CD4-positive, alpha-beta T cell (primary cell): ENCODE measurements around the gene MPO. TPM values are rescaled to one million over a fixed set of nuclear protein-coding genes. Genes with fewer than 3 reads are reported as not detected.
A peak's percentile ranks its signal among the peaks of the same experiment; 100 is the strongest.

Experiments
- ATAC-seq: fragments of 200-7000 bp; cut with Tn5 transposase; one replicate; pipeline ENCODE4 v1.10.0; 2022; ENCODE audit warnings: mild to moderate bottlenecking; ENCODE audit not compliant: poor library complexity
- CTCF ChIA-PET: fragments of 350-600 bp; sonication (Branson Sonifier 250); formaldehyde crosslinking; loops from one replicate; lab custom pipeline; 2021; ENCODE audit warnings: antibody characterized with exemption, inconsistent platforms; lab: Charles Lee
- POLR2A ChIA-PET: fragments of 350-600 bp; sonication (Branson Sonifier 250); formaldehyde crosslinking; loops from one replicate; lab custom pipeline; 2021; ENCODE audit warnings: antibody characterized with exemption, inconsistent platforms; lab: Charles Lee
- DNase-seq, 14 experiments: peaks; one replicate each; pipeline ENCODE4 v3.0.0-alpha.2; 2013 to 2020; ENCODE audit warnings: mixed read lengths in 2 of 14
- H3K27ac ChIP-seq, 2 donors: one replicate each; pipeline versions ENCODE4 v1.5.1 to v1.7.0; 2013; ENCODE audit warnings: low read length in 2 of 2, low read depth in 1 of 2, mild to moderate bottlenecking in 1 of 2
- H3K27me3 ChIP-seq, 2 experiments: 1 replicate in 1 of 2; 2 replicates in 1 of 2; pipeline versions ENCODE4 v1.6.1 to v1.7.0; 2013; ENCODE audit warnings: low read length in 2 of 2, control low read depth in 1 of 2, mild to moderate bottlenecking in 1 of 2, moderate library complexity in 1 of 2; ENCODE audit not compliant: insufficient read depth in 2 of 2, control insufficient read depth in 1 of 2
- H3K36me3 ChIP-seq: one replicate; pipeline ENCODE4 v1.6.1; 2013; ENCODE audit warnings: low read length, control low read depth; ENCODE audit not compliant: insufficient read depth
- H3K4me1 ChIP-seq: one replicate; pipeline ENCODE4 v1.6.1; 2013; ENCODE audit warnings: low read length, control low read depth; ENCODE audit not compliant: insufficient read depth
- H3K4me3 ChIP-seq: one replicate; pipeline ENCODE4 v1.5.1; 2013; ENCODE audit warnings: mild to moderate bottlenecking, low read length, moderate library complexity
- H3K9me3 ChIP-seq, 2 experiments: 1 replicate in 1 of 2; 2 replicates in 1 of 2; pipeline versions ENCODE4 v1.6.1 to v1.7.0; 2013; ENCODE audit warnings: low read length in 2 of 2, mild to moderate bottlenecking in 2 of 2, control low read depth in 1 of 2, moderate library complexity in 1 of 2; ENCODE audit not compliant: control insufficient read depth in 1 of 2, insufficient read depth in 1 of 2
- H3K27ac Mint-ChIP-seq: one replicate; pipeline ENCODE4 v1.8.0; 2020; ENCODE audit warnings: mixed read lengths
- H3K27me3 Mint-ChIP-seq: one replicate; pipeline ENCODE4 v1.8.0; 2021; ENCODE audit warnings: mixed read lengths
- H3K36me3 Mint-ChIP-seq: one replicate; pipeline ENCODE4 v1.8.0; 2021; ENCODE audit warnings: low read depth, mixed read lengths
- H3K4me1 Mint-ChIP-seq: one replicate; pipeline ENCODE4 v1.8.0; 2021; ENCODE audit warnings: low read depth, mixed read lengths
- H3K4me3 Mint-ChIP-seq: one replicate; pipeline ENCODE4 v1.8.0; 2020; ENCODE audit warnings: mild to moderate bottlenecking, mixed read lengths
- H3K9me3 Mint-ChIP-seq: one replicate; pipeline ENCODE4 v1.8.0; 2020; ENCODE audit warnings: mixed read lengths
- CTCF ChIP-seq: fragments of 200-600 bp; IDR thresholded peaks from one replicate; pipeline ENCODE4 v1.8.0; 2022; ENCODE audit warnings: antibody characterized with exemption, mild to moderate bottlenecking
- intact Hi-C, 2 experiments: fragments of 100-400 bp; cut with DNase I in 1 of 2; cut with micrococcal nuclease in 1 of 2; formaldehyde crosslinking; loops; one replicate each; pipeline versions ENCODE4 v1.15.1 to v1.9.0; 2023 to 2025; cut with DNase I, micrococcal nuclease
- total RNA-seq, 174 experiments: library from RNA in 2 of 174; stranded (reverse) in 2 of 174; gene quantifications; one replicate each; pipeline ENCODE4 v1.2.3 and lab custom pipeline; 2021 to 2026

Gene MPO
- total RNA-seq, 2 experiments from 2014 or later: 0.77 TPM; not detected in 1

GRCh38 chr17:58277802-58278595 lies 2.7 kb downstream of the MPO start:
- H3K36me3 Mint-ChIP-seq: no peaks in the 10 kb centered on the region
- H3K27ac Mint-ChIP-seq: no peak overlapping the region
- no peaks in the 10 kb centered on the region for H3K9me3 ChIP-seq
- peaks cover 4% of the 10 kb centered on the region for H3K4me1 Mint-ChIP-seq
- ATAC-seq (no peak), DNase-seq (no peak)
- H3K9me3 Mint-ChIP-seq: no peaks in the 10 kb centered on the region
- H3K27me3 ChIP-seq: no peaks in the 10 kb centered on the region
- CTCF ChIA-PET: no interaction called here
- H3K4me3 Mint-ChIP-seq: no peak overlapping the region
- peaks cover 39% of the 10 kb centered on the region for H3K27me3 Mint-ChIP-seq
- H3K4me1 ChIP-seq: peaks cover 6% of the 10 kb centered on the region
- TF ChIP-seq CTCF: no peak
- H3K27ac ChIP-seq: no peak overlapping the region
- H3K36me3 ChIP-seq: no peaks in the 10 kb centered on the region
- H3K4me3 ChIP-seq: no peak overlapping the region
- POLR2A ChIA-PET: no interaction called here
- intact Hi-C loops: no loop called here

- no peaks in the 10 kb centered on the region for H3K27me3 ChIP-seq
- H3K4me1 Mint-ChIP-seq: peaks cover 4% of the 10 kb centered on the region
- H3K4me3 ChIP-seq: no peak overlapping the region
- peak in 4 of 14 experiments; percentile 23 to 52 (median 44) for DNase-seq
- no peaks in the 10 kb centered on the region for H3K36me3 Mint-ChIP-seq
- H3K4me3 Mint-ChIP-seq: no peak overlapping the region
- H3K9me3 ChIP-seq: no peaks in the 10 kb centered on the region
- TF ChIP-seq CTCF: peak; percentile 25
- H3K36me3 ChIP-seq: no peaks in the 10 kb centered on the region
- ATAC-seq: no peak
- peaks cover 39% of the 10 kb centered on the region for H3K27me3 Mint-ChIP-seq
- intact Hi-C loops: no loop called here
- no peaks in the 10 kb centered on the region for H3K9me3 Mint-ChIP-seq
- CTCF ChIA-PET: no interaction called here
- peaks cover 6% of the 10 kb centered on the region for H3K4me1 ChIP-seq
- no peak overlapping the region for H3K27ac Mint-ChIP-seq
- POLR2A ChIA-PET: no interaction called here
- H3K27ac ChIP-seq: no peak overlapping the region
These were observed 3.5 kb downstream of the MPO start for GRCh38 chr17:58277107-58277801.

- ChIA-PET CTCF (interaction anchor here (0.6 kb wide), 1 partner anchor 85 kb away, joined by 3 read pairs; no protein-coding TSS in a partner anchor), POLR2A (no interaction called here)
- DNase-seq: no peak
- Histone ChIP-seq H3K9me3 (no peaks in the 10 kb centered on the region), H3K27ac (no peak overlapping the region), H3K27me3 (no peaks in the 10 kb centered on the region), H3K4me1 (peaks cover 6% of the 10 kb centered on the region), H3K4me3 (no peak overlapping the region), H3K36me3 (no peaks in the 10 kb centered on the region)
- Mint-ChIP-seq H3K4me3 (no peak overlapping the region), H3K27ac (no peak overlapping the region), H3K4me1 (peaks cover 4% of the 10 kb centered on the region), H3K36me3 (no peaks in the 10 kb centered on the region), H3K27me3 (peaks cover 39% of the 10 kb centered on the region), H3K9me3 (no peaks in the 10 kb centered on the region)
- no peak for ATAC-seq
- intact Hi-C loops: no loop called here
- TF ChIP-seq CTCF: no peak
These were observed 4.3 kb downstream of the MPO start for GRCh38 chr17:58276423-58276822.
